ENCODE results near the gene TCEANC.

DNA sequence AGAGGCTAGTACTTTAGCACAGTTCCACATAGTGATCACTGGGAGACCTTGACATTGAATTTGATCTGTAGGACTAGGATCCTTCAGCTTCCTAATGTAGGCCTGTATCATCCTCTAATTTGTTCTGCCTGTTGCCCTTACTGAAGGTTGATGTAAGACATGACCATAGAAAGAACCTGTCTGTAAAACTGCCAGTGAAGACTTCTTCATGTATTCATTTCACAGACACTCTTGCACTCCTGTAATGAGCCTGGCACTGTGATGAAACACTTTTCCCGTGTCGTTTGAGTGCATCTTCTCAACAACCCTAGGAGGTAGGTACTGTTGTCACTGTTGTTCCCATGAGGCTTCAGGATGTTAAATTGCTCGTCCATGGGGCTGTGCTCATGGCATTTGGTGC lies 50.6 kb downstream of the TCEANC start:
- TF ChIP-seq, protein P1, sequence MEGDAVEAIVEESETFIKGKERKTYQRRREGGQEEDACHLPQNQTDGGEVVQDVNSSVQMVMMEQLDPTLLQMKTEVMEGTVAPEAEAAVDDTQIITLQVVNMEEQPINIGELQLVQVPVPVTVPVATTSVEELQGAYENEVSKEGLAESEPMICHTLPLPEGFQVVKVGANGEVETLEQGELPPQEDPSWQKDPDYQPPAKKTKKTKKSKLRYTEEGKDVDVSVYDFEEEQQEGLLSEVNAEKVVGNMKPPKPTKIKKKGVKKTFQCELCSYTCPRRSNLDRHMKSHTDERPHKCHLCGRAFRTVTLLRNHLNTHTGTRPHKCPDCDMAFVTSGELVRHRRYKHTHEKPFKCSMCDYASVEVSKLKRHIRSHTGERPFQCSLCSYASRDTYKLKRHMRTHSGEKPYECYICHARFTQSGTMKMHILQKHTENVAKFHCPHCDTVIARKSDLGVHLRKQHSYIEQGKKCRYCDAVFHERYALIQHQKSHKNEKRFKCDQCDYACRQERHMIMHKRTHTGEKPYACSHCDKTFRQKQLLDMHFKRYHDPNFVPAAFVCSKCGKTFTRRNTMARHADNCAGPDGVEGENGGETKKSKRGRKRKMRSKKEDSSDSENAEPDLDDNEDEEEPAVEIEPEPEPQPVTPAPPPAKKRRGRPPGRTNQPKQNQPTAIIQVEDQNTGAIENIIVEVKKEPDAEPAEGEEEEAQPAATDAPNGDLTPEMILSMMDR (IDR thresholded peaks at IDR 0.05), result no peak
- TF ChIP-seq, protein P2, sequence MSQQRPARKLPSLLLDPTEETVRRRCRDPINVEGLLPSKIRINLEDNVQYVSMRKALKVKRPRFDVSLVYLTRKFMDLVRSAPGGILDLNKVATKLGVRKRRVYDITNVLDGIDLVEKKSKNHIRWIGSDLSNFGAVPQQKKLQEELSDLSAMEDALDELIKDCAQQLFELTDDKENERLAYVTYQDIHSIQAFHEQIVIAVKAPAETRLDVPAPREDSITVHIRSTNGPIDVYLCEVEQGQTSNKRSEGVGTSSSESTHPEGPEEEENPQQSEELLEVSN (IDR thresholded peaks at IDR 0.05; ENCODE audit: borderline replicate concordance, low read depth), result no peak
- TF ChIP-seq POLR2A (IDR thresholded peaks at IDR 0.05; ENCODE audit: low read length), result no peak
- TF ChIP-seq, protein P3, sequence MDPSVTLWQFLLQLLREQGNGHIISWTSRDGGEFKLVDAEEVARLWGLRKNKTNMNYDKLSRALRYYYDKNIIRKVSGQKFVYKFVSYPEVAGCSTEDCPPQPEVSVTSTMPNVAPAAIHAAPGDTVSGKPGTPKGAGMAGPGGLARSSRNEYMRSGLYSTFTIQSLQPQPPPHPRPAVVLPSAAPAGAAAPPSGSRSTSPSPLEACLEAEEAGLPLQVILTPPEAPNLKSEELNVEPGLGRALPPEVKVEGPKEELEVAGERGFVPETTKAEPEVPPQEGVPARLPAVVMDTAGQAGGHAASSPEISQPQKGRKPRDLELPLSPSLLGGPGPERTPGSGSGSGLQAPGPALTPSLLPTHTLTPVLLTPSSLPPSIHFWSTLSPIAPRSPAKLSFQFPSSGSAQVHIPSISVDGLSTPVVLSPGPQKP (IDR thresholded peaks at IDR 0.05; ENCODE audit: low read depth, low read length), result no peak
- TF ChIP-seq NR3C1 (IDR thresholded peaks at IDR 0.05), result no peak
- no peak for TF ChIP-seq CEBPB (IDR thresholded peaks at IDR 0.05)
- TF ChIP-seq MAFK (IDR thresholded peaks at IDR 0.05; ENCODE audit: partially characterized antibody), result no peak
- no peak for TF ChIP-seq RFX5 (IDR thresholded peaks at IDR 0.05)
- no peak for TF ChIP-seq RAD21 (conservative IDR thresholded peaks at IDR 0.05 in 1 of 2, IDR thresholded peaks at IDR 0.05 in 1 of 2)
- no peak for TF ChIP-seq PHF8 (IDR thresholded peaks at IDR 0.05; ENCODE audit: borderline replicate concordance, low read depth)
- TF ChIP-seq, protein P4, sequence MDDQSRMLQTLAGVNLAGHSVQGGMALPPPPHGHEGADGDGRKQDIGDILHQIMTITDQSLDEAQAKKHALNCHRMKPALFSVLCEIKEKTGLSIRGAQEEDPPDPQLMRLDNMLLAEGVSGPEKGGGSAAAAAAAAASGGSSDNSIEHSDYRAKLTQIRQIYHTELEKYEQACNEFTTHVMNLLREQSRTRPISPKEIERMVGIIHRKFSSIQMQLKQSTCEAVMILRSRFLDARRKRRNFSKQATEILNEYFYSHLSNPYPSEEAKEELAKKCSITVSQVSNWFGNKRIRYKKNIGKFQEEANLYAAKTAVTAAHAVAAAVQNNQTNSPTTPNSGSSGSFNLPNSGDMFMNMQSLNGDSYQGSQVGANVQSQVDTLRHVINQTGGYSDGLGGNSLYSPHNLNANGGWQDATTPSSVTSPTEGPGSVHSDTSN (IDR thresholded peaks at IDR 0.05), result no peak
- TF ChIP-seq HDAC2 (IDR thresholded peaks at IDR 0.05), result no peak

All from A549 (cell line).